Tibial nerve (tissue), 4 donors: ENCODE data around the gene POLD4.

ENCODE experiments used
- EP300 ChIP-seq, 2 donors: sonication (generic); formaldehyde crosslinking; IDR thresholded peaks; one replicate each; pipeline ENCODE4 v1.6.1; 2017; ENCODE audit warnings: antibody characterized with exemption in 2 of 2, mild to moderate bottlenecking in 1 of 2
- TF ChIP-seq, protein P1 (sequence below), 5 experiments: fragments of 200-600 bp in 3 of 5; fragments of 450-650 bp in 2 of 5; sonication (generic) in 3 of 5; IDR thresholded peaks; one replicate each; pipeline ENCODE4 v1.5.1; 2016 to 2019; ENCODE audit warnings: antibody characterized with exemption in 5 of 5, mild to moderate bottlenecking in 3 of 5, moderate library complexity in 2 of 5

DNA sequence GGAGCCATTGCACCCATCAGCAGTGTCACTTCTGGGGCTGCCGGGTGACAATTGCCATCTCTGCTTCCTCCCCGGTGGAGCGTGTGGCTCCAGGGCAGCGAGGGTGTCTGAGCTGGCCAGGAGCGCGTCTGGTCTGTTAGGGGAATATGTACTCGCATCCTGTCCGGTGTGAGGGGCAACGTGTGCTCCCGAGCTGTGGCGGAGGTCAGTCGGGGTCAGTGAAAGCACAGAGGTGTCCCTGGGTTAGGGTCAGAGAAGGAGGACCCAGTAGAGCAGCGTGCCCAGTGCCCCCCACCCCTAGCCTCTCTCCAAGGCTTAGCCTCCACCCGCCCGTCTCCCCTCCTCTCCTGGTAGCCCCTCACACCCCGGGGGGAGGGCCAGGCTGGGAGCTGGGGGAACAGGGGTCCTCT is 18.6 kb upstream of the POLD4 start:
- TF ChIP-seq, protein P1, sequence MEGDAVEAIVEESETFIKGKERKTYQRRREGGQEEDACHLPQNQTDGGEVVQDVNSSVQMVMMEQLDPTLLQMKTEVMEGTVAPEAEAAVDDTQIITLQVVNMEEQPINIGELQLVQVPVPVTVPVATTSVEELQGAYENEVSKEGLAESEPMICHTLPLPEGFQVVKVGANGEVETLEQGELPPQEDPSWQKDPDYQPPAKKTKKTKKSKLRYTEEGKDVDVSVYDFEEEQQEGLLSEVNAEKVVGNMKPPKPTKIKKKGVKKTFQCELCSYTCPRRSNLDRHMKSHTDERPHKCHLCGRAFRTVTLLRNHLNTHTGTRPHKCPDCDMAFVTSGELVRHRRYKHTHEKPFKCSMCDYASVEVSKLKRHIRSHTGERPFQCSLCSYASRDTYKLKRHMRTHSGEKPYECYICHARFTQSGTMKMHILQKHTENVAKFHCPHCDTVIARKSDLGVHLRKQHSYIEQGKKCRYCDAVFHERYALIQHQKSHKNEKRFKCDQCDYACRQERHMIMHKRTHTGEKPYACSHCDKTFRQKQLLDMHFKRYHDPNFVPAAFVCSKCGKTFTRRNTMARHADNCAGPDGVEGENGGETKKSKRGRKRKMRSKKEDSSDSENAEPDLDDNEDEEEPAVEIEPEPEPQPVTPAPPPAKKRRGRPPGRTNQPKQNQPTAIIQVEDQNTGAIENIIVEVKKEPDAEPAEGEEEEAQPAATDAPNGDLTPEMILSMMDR (IDR thresholded peaks at IDR 0.05), result no peak
- no peak for TF ChIP-seq EP300 (IDR thresholded peaks at IDR 0.05)
